Transverse colon (tissue), 3 donors: Measurements from ENCODE around the gene STARD6.
"Not testable (repeated sequence)": the region's sequence is repeated elsewhere in the genome, so short reads cannot be mapped to it uniquely, and the experiment has no call there.

Experiments used
- CTCF ChIP-seq, 5 experiments: fragments of 200-600 bp in 3 of 5; fragments of 450-650 bp in 2 of 5; sonication (generic) in 3 of 5; IDR thresholded peaks; 1 replicate in 2 of 5; 2 replicates in 3 of 5; pipeline ENCODE4 v1.5.1; 2016 to 2017; ENCODE audit warnings: antibody characterized with exemption in 5 of 5, inconsistent platforms in 3 of 5, mild to moderate bottlenecking in 2 of 5, moderate library complexity in 1 of 5
- EP300 ChIP-seq: sonication (generic); formaldehyde crosslinking; IDR thresholded peaks from one replicate; pipeline ENCODE4 v1.6.1; 2017; ENCODE audit warnings: antibody characterized with exemption, low read depth
- POLR2A ChIP-seq: fragments of 450-650 bp; IDR thresholded peaks from one replicate; pipeline ENCODE4 v1.6.1; 2016; ENCODE audit warnings: antibody characterized with exemption, mild to moderate bottlenecking, moderate library complexity

GRCh38 chr18:54386800-54387495 is 29.3 kb upstream of the STARD6 start:
- TF ChIP-seq CTCF (IDR thresholded peaks at IDR 0.05); EP300; POLR2A: not testable (repeated sequence)
